ENCODE data around the gene ASIC2. TPM values are rescaled to one million over a fixed set of nuclear protein-coding genes. Genes with fewer than 3 reads are reported as not detected.

The ASIC2 gene
- total and polyA plus RNA-seq, 2 donors (not counting 3 experiments of a cell fraction or from before 2014, with no cell fraction given), result not detected

- POLR2A ChIA-PET, result no interaction called here
- Histone ChIP-seq H3K27me3 (ENCODE audit: control insufficient read depth in 2 of 2, insufficient read depth in 2 of 2, low read length in 2 of 2) (no peaks in the 10 kb centered on the region), H3K9ac (replicated peaks; ENCODE audit: extremely low read depth, insufficient read depth, low read length) (no peak overlapping the region), H3K9me3 (replicated peaks; ENCODE audit: control insufficient read depth, insufficient read depth, low read length) (no peaks in the 10 kb centered on the region), H3K36me3 (ENCODE audit: control insufficient read depth in 2 of 2, extremely low read depth in 1 of 2, insufficient read depth in 2 of 2, low read length in 2 of 2) (no peaks in the 10 kb centered on the region), H4K20me1 (replicated peaks; ENCODE audit: control insufficient read depth, extremely low read depth, insufficient read depth, low read length) (no peaks in the 10 kb centered on the region), H3K27ac (ENCODE audit: insufficient read depth, low read depth, low read length) (no peak overlapping the region), H3K9me1 (replicated peaks; ENCODE audit: control insufficient read depth, extremely low read depth, insufficient read depth, low read length) (no peaks in the 10 kb centered on the region), H3K4me2 (ENCODE audit: insufficient read depth, low read length) (no peak overlapping the region), H2AFZ (ENCODE audit: low read depth, low read length) (no peak overlapping the region), H3K79me2 (ENCODE audit: control insufficient read depth, insufficient read depth, low read length) (no peaks in the 10 kb centered on the region), H3K4me3 (replicated peaks in 1 of 3; ENCODE audit: insufficient read depth in 1 of 3, low read depth in 1 of 3, low read length in 3 of 3) (no peak overlapping the region), H3K4me1 (ENCODE audit: control insufficient read depth, extremely low read depth, insufficient read depth, low read length) (no peaks in the 10 kb centered on the region)
- no TSS peak for BruUV-seq (replicated peaks)
- TF ChIP-seq POLR2AphosphoS5 (IDR thresholded peaks at IDR 0.05; ENCODE audit: insufficient read depth, low read depth, low read length), result no peak
- TF ChIP-seq, protein P1, sequence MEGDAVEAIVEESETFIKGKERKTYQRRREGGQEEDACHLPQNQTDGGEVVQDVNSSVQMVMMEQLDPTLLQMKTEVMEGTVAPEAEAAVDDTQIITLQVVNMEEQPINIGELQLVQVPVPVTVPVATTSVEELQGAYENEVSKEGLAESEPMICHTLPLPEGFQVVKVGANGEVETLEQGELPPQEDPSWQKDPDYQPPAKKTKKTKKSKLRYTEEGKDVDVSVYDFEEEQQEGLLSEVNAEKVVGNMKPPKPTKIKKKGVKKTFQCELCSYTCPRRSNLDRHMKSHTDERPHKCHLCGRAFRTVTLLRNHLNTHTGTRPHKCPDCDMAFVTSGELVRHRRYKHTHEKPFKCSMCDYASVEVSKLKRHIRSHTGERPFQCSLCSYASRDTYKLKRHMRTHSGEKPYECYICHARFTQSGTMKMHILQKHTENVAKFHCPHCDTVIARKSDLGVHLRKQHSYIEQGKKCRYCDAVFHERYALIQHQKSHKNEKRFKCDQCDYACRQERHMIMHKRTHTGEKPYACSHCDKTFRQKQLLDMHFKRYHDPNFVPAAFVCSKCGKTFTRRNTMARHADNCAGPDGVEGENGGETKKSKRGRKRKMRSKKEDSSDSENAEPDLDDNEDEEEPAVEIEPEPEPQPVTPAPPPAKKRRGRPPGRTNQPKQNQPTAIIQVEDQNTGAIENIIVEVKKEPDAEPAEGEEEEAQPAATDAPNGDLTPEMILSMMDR (IDR thresholded peaks at IDR 0.05; ENCODE audit: extremely low read depth in 1 of 2, insufficient read depth in 1 of 2, low read depth in 1 of 2, low read length in 2 of 2), result no peak
- no peak for TF ChIP-seq GATA2 (IDR thresholded peaks at IDR 0.05; ENCODE audit: insufficient read depth, insufficient read length, low read depth, low read length)
- no peak for TF ChIP-seq MYC (IDR thresholded peaks at IDR 0.05; ENCODE audit: low read depth, low read length)
- CTCF ChIA-PET, result no interaction called here
- DNase-seq (ENCODE audit: low read depth, low spot score), result no peak
- no peak for FAIRE-seq
- intact Hi-C loops (cut with micrococcal nuclease) (no loop called here), dilution Hi-C loops (cut with MboI; ENCODE audit: extremely low pct_ligation_motif_present, low sequenced_read_pairs) (no loop called here)
These were observed 148.3 kb downstream of the ASIC2 start for GRCh38 chr17:33144837-33145236.

DNA sequence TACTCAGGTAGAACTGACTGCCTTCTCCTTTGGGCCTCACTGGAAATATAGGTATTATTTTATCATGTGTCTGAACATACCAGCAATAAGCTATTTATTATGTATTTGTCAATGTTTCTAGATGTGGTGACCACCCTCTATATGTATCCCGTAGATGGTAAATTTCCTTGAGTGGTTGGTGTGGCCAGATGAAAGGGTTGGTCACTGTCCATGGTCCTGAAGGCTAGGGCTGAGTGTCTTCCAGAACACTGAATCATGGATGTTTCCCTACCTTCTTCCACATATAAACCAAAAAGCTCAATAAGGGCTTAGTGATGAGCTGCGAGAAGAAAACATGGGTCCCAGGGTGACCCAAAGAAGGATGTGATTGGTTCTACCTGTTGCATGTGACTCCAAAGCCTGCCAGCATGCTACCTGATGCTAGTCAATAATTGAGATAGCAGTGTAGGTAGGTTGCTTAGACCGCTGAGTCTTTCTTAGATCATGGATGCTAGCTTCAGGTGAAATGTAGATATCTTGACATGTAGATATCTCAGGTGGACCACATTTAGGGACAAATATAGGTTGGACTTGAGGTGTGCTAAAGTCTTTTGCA lies 150.3 kb downstream of the ASIC2 start:
- H2AFZ ChIP-seq (ENCODE audit: low read depth, low read length), result no peak overlapping the region
- no peaks in the 10 kb centered on the region for H4K20me1 ChIP-seq (replicated peaks; ENCODE audit: control insufficient read depth, extremely low read depth, insufficient read depth, low read length)
- H3K36me3 ChIP-seq (ENCODE audit: control insufficient read depth in 2 of 2, extremely low read depth in 1 of 2, insufficient read depth in 2 of 2, low read length in 2 of 2), result no peaks in the 10 kb centered on the region
- DNase-seq (ENCODE audit: low read depth, low spot score) (peak; percentile 6), FAIRE-seq (no peak)
- no peaks in the 10 kb centered on the region for H3K79me2 ChIP-seq (ENCODE audit: control insufficient read depth, insufficient read depth, low read length)
- intact Hi-C loops (cut with micrococcal nuclease) (no loop called here), dilution Hi-C loops (cut with MboI; ENCODE audit: extremely low pct_ligation_motif_present, low sequenced_read_pairs) (no loop called here)
- CTCF ChIA-PET, result no interaction called here
- POLR2A ChIA-PET, result no interaction called here
- H3K4me1 ChIP-seq (ENCODE audit: control insufficient read depth, extremely low read depth, insufficient read depth, low read length), result no peaks in the 10 kb centered on the region
- H3K27ac ChIP-seq (ENCODE audit: insufficient read depth, low read depth, low read length), result no peak overlapping the region
- TF ChIP-seq GATA2 (IDR thresholded peaks at IDR 0.05; ENCODE audit: insufficient read depth, insufficient read length, low read depth, low read length), result no peak
- TF ChIP-seq EZH2 (IDR thresholded peaks at IDR 0.05; ENCODE audit: borderline replicate concordance, low read depth, low read length, severe bottlenecking), result no peak
- TF ChIP-seq, protein P2, sequence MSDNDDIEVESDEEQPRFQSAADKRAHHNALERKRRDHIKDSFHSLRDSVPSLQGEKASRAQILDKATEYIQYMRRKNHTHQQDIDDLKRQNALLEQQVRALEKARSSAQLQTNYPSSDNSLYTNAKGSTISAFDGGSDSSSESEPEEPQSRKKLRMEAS (IDR thresholded peaks at IDR 0.05; ENCODE audit: insufficient read depth, insufficient read length), result no peak
- no peak for TF ChIP-seq FOS (IDR thresholded peaks at IDR 0.05; ENCODE audit: borderline replicate concordance, insufficient read depth, low read length)
- no peak for TF ChIP-seq MYC (IDR thresholded peaks at IDR 0.05; ENCODE audit: low read depth, low read length)
- TF ChIP-seq, protein P1 (IDR thresholded peaks at IDR 0.05; ENCODE audit: extremely low read depth in 1 of 2, insufficient read depth in 1 of 2, low read depth in 1 of 2, low read length in 2 of 2), result no peak
- no peak for TF ChIP-seq POLR2A (IDR thresholded peaks at IDR 0.05; ENCODE audit: low read depth, low read length)
- TF ChIP-seq POLR2AphosphoS5 (IDR thresholded peaks at IDR 0.05; ENCODE audit: insufficient read depth, low read depth, low read length), result no peak
- no peak for TF ChIP-seq JUN (IDR thresholded peaks at IDR 0.05; ENCODE audit: borderline replicate concordance, insufficient read depth, insufficient read length, low read depth)
- H3K9me3 ChIP-seq (replicated peaks; ENCODE audit: control insufficient read depth, insufficient read depth, low read length), result no peaks in the 10 kb centered on the region
- BruUV-seq (replicated peaks), result no TSS peak
- no peak overlapping the region for H3K4me2 ChIP-seq (ENCODE audit: insufficient read depth, low read length)
- no peaks in the 10 kb centered on the region for H3K9me1 ChIP-seq (replicated peaks; ENCODE audit: control insufficient read depth, extremely low read depth, insufficient read depth, low read length)
- no peak overlapping the region for H3K4me3 ChIP-seq (replicated peaks in 1 of 3; ENCODE audit: insufficient read depth in 1 of 3, low read depth in 1 of 3, low read length in 3 of 3)
- H3K27me3 ChIP-seq (ENCODE audit: control insufficient read depth in 2 of 2, insufficient read depth in 2 of 2, low read length in 2 of 2), result no peaks in the 10 kb centered on the region
- no peak overlapping the region for H3K9ac ChIP-seq (replicated peaks; ENCODE audit: extremely low read depth, insufficient read depth, low read length)

All from endothelial cell of umbilical vein (primary cell).